K562 (cell line): ENCODE results near the gene AK2. TPM values are rescaled to one million over a fixed set of nuclear protein-coding genes. Genes with fewer than 3 reads are reported as not detected.

Experiments used
- ATAC-seq: fragments of 200-7000 bp; cut with Tn5 transposase; 3 replicates; pipeline ENCODE4 v1.9.1; 2020; ENCODE audit warnings: moderate library complexity
- BruUV-seq: library from RNA; stranded (reverse); fragments of 400-500 nt; replicated peaks from 2 replicates; lab custom pipeline; 2021; lab: Mats Ljungman, UMichigan
- CTCF ChIA-PET: fragments of 300-600 bp; formaldehyde crosslinking; extraction: SDS; loops from one replicate; lab custom pipeline; 2021; ENCODE audit warnings: low intra/inter-chr PET ratio; lab: Yijun Ruan, JAX
- POLR2A ChIA-PET: fragments of 300-600, 350-650 bp; sonication (Branson Sonifier 250); formaldehyde crosslinking; extraction: SDS; loops from one replicate; lab custom pipeline; 2021; ENCODE audit warnings: antibody characterized with exemption, inconsistent platforms; lab: Yijun Ruan, JAX
- DNase-seq, 4 experiments: peaks; one replicate each; pipeline versions ENCODE4 v3.0.0 to v3.0.0-alpha.2; 2011 to 2018; ENCODE audit warnings: low spot score in 3 of 4, mixed read lengths in 3 of 4; ENCODE audit errors: extremely low read depth in 1 of 4
- FAIRE-seq: peaks from 2 replicates; lab custom pipeline; 2011; peaks lifted over from hg19 to GRCh38; lab: Jason Lieb, UNC
- H2AFZ ChIP-seq: 2 replicates; pipeline ENCODE4 v1.6.0; 2011; ENCODE audit warnings: low read depth, low read length, control low read depth, inconsistent platforms
- H3K27ac ChIP-seq: fragments of 200-600 bp; 3 replicates; pipeline ENCODE4 v1.8.0; 2011; ENCODE audit warnings: low read depth, mild to moderate bottlenecking, control low read depth, inconsistent platforms, low read length, moderate library complexity, mixed read lengths; ENCODE audit errors: extremely low read depth
- H3K27me3 ChIP-seq, 2 experiments: fragments of 300-600 bp in 1 of 2; 2 replicates in 1 of 2; 3 replicates in 1 of 2; pipeline versions ENCODE4 v1.6.0 to v1.8.0; 2011; ENCODE audit warnings: inconsistent platforms in 2 of 2, low read length in 2 of 2, mild to moderate bottlenecking in 1 of 2, mixed read lengths in 1 of 2, moderate library complexity in 1 of 2; ENCODE audit not compliant: control insufficient read depth in 2 of 2, insufficient read depth in 2 of 2
- H3K36me3 ChIP-seq: fragments of 300-600 bp; 3 replicates; pipeline ENCODE4 v1.8.0; 2011; ENCODE audit warnings: mild to moderate bottlenecking, low read length, inconsistent platforms; ENCODE audit not compliant: control insufficient read depth, insufficient read depth
- H3K4me1 ChIP-seq, 2 experiments: fragments of 200-600 bp in 1 of 2; replicated peaks in 1 of 2; 2 replicates in 1 of 2; 3 replicates in 1 of 2; pipeline versions ENCODE4 v1.5.1 to v1.8.0; 2011; ENCODE audit warnings: inconsistent platforms in 2 of 2, low read length in 2 of 2, mild to moderate bottlenecking in 1 of 2, mixed read lengths in 1 of 2, moderate library complexity in 1 of 2; ENCODE audit not compliant: control insufficient read depth in 2 of 2, insufficient read depth in 2 of 2
- H3K4me2 ChIP-seq: 2 replicates; pipeline ENCODE4 v1.6.1; 2011; ENCODE audit warnings: low read length, control low read depth, inconsistent platforms, mixed read lengths; ENCODE audit not compliant: insufficient read depth
- H3K4me3 ChIP-seq: fragments of 200-600 bp; sonication (generic), shearing (Covaris generic); 2 replicates; pipeline ENCODE4 v1.5.1; 2016; ENCODE audit warnings: control low read depth, inconsistent platforms
- H3K79me2 ChIP-seq: fragments of 200-600 bp; 3 replicates; pipeline ENCODE4 v1.8.0; 2011; ENCODE audit warnings: low read length, inconsistent platforms; ENCODE audit not compliant: control insufficient read depth, insufficient read depth
- H3K9ac ChIP-seq, 2 experiments: 2 replicates each; pipeline versions ENCODE4 v1.6.0 to v1.6.1; 2011; ENCODE audit warnings: low read depth in 2 of 2, low read length in 2 of 2, control low read depth in 1 of 2, inconsistent platforms in 1 of 2, mild to moderate bottlenecking in 1 of 2, mixed read lengths in 1 of 2; ENCODE audit not compliant: insufficient read depth in 1 of 2
- H3K9me1 ChIP-seq: one replicate; pipeline ENCODE4 v1.6.0; 2011; ENCODE audit warnings: inconsistent platforms, mild to moderate bottlenecking, low read length, moderate library complexity; ENCODE audit not compliant: control insufficient read depth, insufficient read depth
- H3K9me3 ChIP-seq: replicated peaks from 2 replicates; pipeline ENCODE4 v1.5.1; 2011; ENCODE audit warnings: low read depth, low read length, inconsistent platforms; ENCODE audit not compliant: control insufficient read depth, insufficient read depth
- H4K20me1 ChIP-seq: replicated peaks from 2 replicates; pipeline ENCODE4 v1.6.1; 2011; ENCODE audit warnings: low read length, inconsistent platforms, mixed read lengths; ENCODE audit not compliant: control insufficient read depth, insufficient read depth
- BMI1 ChIP-seq: fragments of 150-350 bp; IDR thresholded peaks from 2 replicates; pipeline ENCODE4 v1.6.1; 2014; ENCODE audit warnings: low read length
- CEBPB ChIP-seq: fragments of 450-650 bp; IDR thresholded peaks from 2 replicates; pipeline ENCODE4 v1.6.1; 2016; ENCODE audit warnings: missing genetic modification characterization, missing compliant biosample characterization
- DNMT1 ChIP-seq: fragments of 450-650 bp; IDR thresholded peaks from 2 replicates; pipeline ENCODE4 v1.6.1; 2016; ENCODE audit warnings: antibody characterized with exemption, mild to moderate bottlenecking
- FOXK2 ChIP-seq, 2 experiments: fragments of 450-650 bp; IDR thresholded peaks in 1 of 2; conservative IDR thresholded peaks in 1 of 2; 2 replicates each; pipeline ENCODE4 v1.6.1; 2016; ENCODE audit warnings: low read depth in 2 of 2, mild to moderate bottlenecking in 1 of 2
- FUS ChIP-seq: fragments of 200-400 bp; formaldehyde crosslinking; optimal IDR thresholded peaks from 2 replicates; pipeline ENCODE3; 2017; ENCODE audit warnings: low read depth, low read length
- JUN ChIP-seq, 2 experiments: sonication (generic) in 1 of 2; formaldehyde crosslinking in 1 of 2; IDR thresholded peaks; 2 replicates each; pipeline versions ENCODE4 v1.6.1 to v1.8.0; 2012 to 2022; ENCODE audit warnings: borderline replicate concordance in 2 of 2, mild to moderate bottlenecking in 2 of 2, improper control_type of control experiment in 1 of 2, low read depth in 1 of 2, low read length in 1 of 2, missing genetic modification reagents in 1 of 2
- MBD2 ChIP-seq: sonication (generic); IDR thresholded peaks from 2 replicates; pipeline ENCODE4 v1.6.1; 2016; ENCODE audit warnings: low read depth, borderline replicate concordance
- NRF1 ChIP-seq, 2 experiments: fragments of 450-650 bp; IDR thresholded peaks in 1 of 2; conservative IDR thresholded peaks in 1 of 2; 2 replicates each; pipeline ENCODE4 v1.6.1; 2014; ENCODE audit warnings: mild to moderate bottlenecking in 2 of 2
- PCBP1 ChIP-seq: fragments of 200-400 bp; formaldehyde crosslinking; IDR thresholded peaks from 2 replicates; pipeline ENCODE4 v1.6.1; 2018; ENCODE audit warnings: mild to moderate bottlenecking, low read depth, low read length; ENCODE audit not compliant: poor library complexity, severe bottlenecking
- PKNOX1 ChIP-seq: fragments of 450-650 bp; IDR thresholded peaks from 2 replicates; pipeline ENCODE4 v1.6.1; 2016
- POLR2A ChIP-seq: fragments of 450-650 bp; conservative IDR thresholded peaks from 2 replicates; pipeline ENCODE4 v1.6.1; 2016
- POLR2G ChIP-seq: fragments of 200-400 bp; formaldehyde crosslinking; IDR thresholded peaks from 2 replicates; pipeline ENCODE4 v1.6.1; 2017; ENCODE audit warnings: low read depth, mild to moderate bottlenecking, antibody characterized with exemption, low read length, moderate library complexity
- TBP ChIP-seq: optimal IDR thresholded peaks from 2 replicates; pipeline ENCODE3; 2011; ENCODE audit warnings: low read depth, low read length, improper control_type of control experiment
- ZBED1 ChIP-seq: IDR thresholded peaks from 2 replicates; pipeline ENCODE4 v1.6.1; 2014
- ZNF224 ChIP-seq: sonication (generic); formaldehyde crosslinking; IDR thresholded peaks from 2 replicates; pipeline ENCODE4 v1.8.0; 2022; ENCODE audit warnings: mild to moderate bottlenecking, missing genetic modification reagents
- ZNF764 ChIP-seq: fragments of 250-450 bp; sonication (Bioruptor Pico); IDR thresholded peaks from 2 replicates; pipeline ENCODE4 v1.4.0; 2020; ENCODE audit warnings: low read depth, mild to moderate bottlenecking, moderate library complexity
- ZNF766 ChIP-seq: fragments of 200-800 bp; sonication (Bioruptor generic); conservative IDR thresholded peaks from 2 replicates; pipeline ENCODE4 v1.6.1; 2016; ENCODE audit warnings: missing genetic modification characterization, missing compliant biosample characterization
- WGBS: fragments of 100-300 bp; shearing (Covaris generic); methylation state at CpG from one replicate; pipeline ENCODE4 v1.1.6; 2016; ENCODE audit warnings: low coverage, mixed read lengths; ENCODE audit not compliant: insufficient coverage; ENCODE audit errors: missing lambda C conversion rate; 5-methylcytosine and 5-hydroxymethylcytosine counted together
- in situ Hi-C: fragments of 300-500 bp; cut with MboI; formaldehyde crosslinking; loops from 4 replicates; pipeline ENCODE4 v1.15.0; 2018; ENCODE audit warnings: inconsistent platforms, mixed read lengths
- intact Hi-C: fragments of 100-400 bp; cut with micrococcal nuclease; formaldehyde crosslinking; loops from 2 replicates; pipeline ENCODE4 v1.14.2; 2022
- polyA plus RNA-seq, 8 experiments: library from polyadenylated mRNA; depleted of rRNA in 4 of 8; stranded (reverse) in 5 of 8; unstranded in 3 of 8; fragments of >200 nt; fragmentation: Nextera tagmentation in 2 of 8; fragmentation: Illumina TruSeq in 1 of 8; extraction: Ambion mirVana in 2 of 8; extraction: Trizol in 1 of 8; gene quantifications; 2 replicates each; pipeline versions ENCODE4 v1.2.1 to v1.2.3, GENCODE V29; 2011 to 2014; ENCODE audit warnings: inconsistent platforms in 1 of 8, missing spikeins in 1 of 8
- total RNA-seq, 7 experiments: library from RNA; depleted of rRNA in 6 of 7; stranded (reverse); fragments of >200 nt in 6 of 7; fragmentation: Illumina TruSeq in 2 of 7; extraction: Trizol in 2 of 7; gene quantifications; 2 replicates each; pipeline versions ENCODE4 v1.2.1 to v1.2.3, GENCODE V29; 2011 to 2021; ENCODE audit warnings: low replicate concordance in 1 of 7
- TF ChIP-seq, protein P1 (sequence below): conservative IDR thresholded peaks from 2 replicates; pipeline ENCODE4 v1.6.1; 2011; ENCODE audit warnings: low read depth, mild to moderate bottlenecking, low read length; ENCODE audit not compliant: control insufficient read depth
- TF ChIP-seq, protein P2 (sequence below): sonication (generic); formaldehyde crosslinking; IDR thresholded peaks from 2 replicates; pipeline ENCODE4 v1.8.0; 2022; ENCODE audit warnings: missing genetic modification reagents, mild to moderate bottlenecking, moderate library complexity, borderline replicate concordance

The AK2 gene
- total and polyA plus RNA-seq, 9 of the 15 experiments (the other 6 are each of a cell fraction or from before 2014, with no cell fraction given), result 105 to 1,050 (median 509) TPM

GRCh38 chr1:33080885-33081553 is 44.3 kb upstream of the AK2 start, which contains the start of gene AZIN2:
AZIN2 (plus strand) TSS chr1:33081153; CDS start chr1:33082250, 1,097 bp downstream.
- ChIA-PET POLR2A (interaction anchor here (0.6 to 1.4 kb wide), 6 partner anchors 12 to 192 kb away, joined by 3 to 6 read pairs (median 3); no protein-coding TSS in a partner anchor), CTCF (interaction anchor here (0.6 kb wide), 1 partner anchor 536 kb away, joined by 3 read pairs; no protein-coding TSS in a partner anchor)
- ATAC-seq, result peak; percentile 99
- Histone ChIP-seq H3K4me3 (peak within 1 kb of the TSS; percentile 49), H3K27me3 (peaks cover 19 to 36% of the 10 kb centered on the region in 2 experiments), H3K79me2 (no peaks in the 10 kb centered on the region), H3K4me1 (peaks cover 14% of the 10 kb centered on the region in 2 experiments; a peak in 4 of 5 replicates), H3K9me3 (no peaks in the 10 kb centered on the region), H3K9ac (peak within 1 kb of the TSS; percentile 8 to 94; a peak in 3 of 4 replicates), H3K9me1 (no peaks in the 10 kb centered on the region), H3K27ac (no peak within 1 kb of the TSS), H3K4me2 (peak within 1 kb of the TSS; percentile 94), H4K20me1 (peaks cover 22% of the 10 kb centered on the region), H3K36me3 (no peaks in the 10 kb centered on the region), H2AFZ (peak within 1 kb of the TSS; percentile 97)
- peak; percentile 96 to 100 (median 100) for DNase-seq
- FAIRE-seq, result peak; percentile 85
- intact Hi-C loops (loop anchor here (2.0 to 10.0 kb wide), 2 partner anchors 26 to 556 kb away; no protein-coding TSS in a partner anchor), in situ Hi-C loops (no loop called here)
- 8% methylated on average over 43 of the region's 52 CpGs for WGBS
- BruUV-seq, result no TSS peak
- peak; percentile 83 for TF ChIP-seq POLR2G
- no peak for TF ChIP-seq FOXK2 (conservative IDR thresholded peaks at IDR 0.05 in 1 of 2, IDR thresholded peaks at IDR 0.05 in 1 of 2; ENCODE audit: low read depth in 2 of 2)
- TF ChIP-seq NRF1 (conservative IDR thresholded peaks at IDR 0.05 in 1 of 2, IDR thresholded peaks at IDR 0.05 in 1 of 2), result peak in 1 of 2 experiments; percentile 15; a peak in 1 of 4 replicates
- TF ChIP-seq BMI1, result peak; percentile 91
- TF ChIP-seq PKNOX1, result peak; percentile 66
- peak; percentile 82 for TF ChIP-seq MBD2
- no peak for TF ChIP-seq ZNF766 (CRISPR knock-in tag)
- TF ChIP-seq FUS, result no peak
- no peak for TF ChIP-seq ZNF224 (CRISPR knock-in tag)
- TF ChIP-seq, protein P1, sequence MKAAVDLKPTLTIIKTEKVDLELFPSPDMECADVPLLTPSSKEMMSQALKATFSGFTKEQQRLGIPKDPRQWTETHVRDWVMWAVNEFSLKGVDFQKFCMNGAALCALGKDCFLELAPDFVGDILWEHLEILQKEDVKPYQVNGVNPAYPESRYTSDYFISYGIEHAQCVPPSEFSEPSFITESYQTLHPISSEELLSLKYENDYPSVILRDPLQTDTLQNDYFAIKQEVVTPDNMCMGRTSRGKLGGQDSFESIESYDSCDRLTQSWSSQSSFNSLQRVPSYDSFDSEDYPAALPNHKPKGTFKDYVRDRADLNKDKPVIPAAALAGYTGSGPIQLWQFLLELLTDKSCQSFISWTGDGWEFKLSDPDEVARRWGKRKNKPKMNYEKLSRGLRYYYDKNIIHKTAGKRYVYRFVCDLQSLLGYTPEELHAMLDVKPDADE, result 0 out of 2 replicates have a peak, but pooled peaks have one; percentile 60
- TF ChIP-seq, protein P2, sequence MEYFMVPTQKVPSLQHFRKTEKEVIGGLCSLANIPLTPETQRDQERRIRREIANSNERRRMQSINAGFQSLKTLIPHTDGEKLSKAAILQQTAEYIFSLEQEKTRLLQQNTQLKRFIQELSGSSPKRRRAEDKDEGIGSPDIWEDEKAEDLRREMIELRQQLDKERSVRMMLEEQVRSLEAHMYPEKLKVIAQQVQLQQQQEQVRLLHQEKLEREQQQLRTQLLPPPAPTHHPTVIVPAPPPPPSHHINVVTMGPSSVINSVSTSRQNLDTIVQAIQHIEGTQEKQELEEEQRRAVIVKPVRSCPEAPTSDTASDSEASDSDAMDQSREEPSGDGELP (CRISPR knock-in tag), result peak; percentile 54; the same call in 1 of the 2 replicates
- TF ChIP-seq DNMT1, result no peak
- no peak for TF ChIP-seq ZNF764 (CRISPR knock-in tag)
- TF ChIP-seq CEBPB (tag), result peak; percentile 47
- peak; percentile 61 for TF ChIP-seq POLR2A
- no peak for TF ChIP-seq ZBED1
- TF ChIP-seq TBP, result peak; percentile 89
- no peak for TF ChIP-seq JUN (IDR thresholded peaks at IDR 0.05; ENCODE audit: borderline replicate concordance, low read depth, low read length)
- TF ChIP-seq JUN (CRISPR knock-in tag; IDR thresholded peaks at IDR 0.05; ENCODE audit: borderline replicate concordance), result no peak
- peak; percentile 82 for TF ChIP-seq PCBP1
